WTC11 (cell line): ENCODE measurements around the gene DYNLT3.

Experiments used
- CTCF ChIP-seq: fragments of 200-600 bp; IDR thresholded peaks from 2 replicates; pipeline ENCODE4 v1.8.0; 2022; ENCODE audit warnings: antibody characterized with exemption
- E2F4 ChIP-seq: sonication (generic); formaldehyde crosslinking; IDR thresholded peaks from 2 replicates; pipeline ENCODE4 v1.8.1; 2022; ENCODE audit warnings: low read depth, mild to moderate bottlenecking, moderate library complexity, missing genetic modification reagents, borderline replicate concordance
- ESRRA ChIP-seq: sonication (generic); formaldehyde crosslinking; IDR thresholded peaks from 2 replicates; pipeline ENCODE4 v1.8.1; 2022; ENCODE audit warnings: mild to moderate bottlenecking, missing genetic modification reagents, borderline replicate concordance
- GRHL2 ChIP-seq: fragments of 250-450 bp; sonication (Bioruptor Pico); IDR thresholded peaks from 2 replicates; pipeline ENCODE4 v1.8.0; 2022; ENCODE audit warnings: mild to moderate bottlenecking, moderate library complexity; ENCODE audit not compliant: insufficient replicate concordance, severe bottlenecking
- ZNF138 ChIP-seq: sonication (generic); formaldehyde crosslinking; conservative IDR thresholded peaks from 2 replicates; pipeline ENCODE4 v1.8.1; 2022; ENCODE audit warnings: mild to moderate bottlenecking, moderate library complexity, missing genetic modification reagents
- TF ChIP-seq, protein P1 (sequence below): sonication (generic); formaldehyde crosslinking; IDR thresholded peaks from 2 replicates; pipeline ENCODE4 v1.8.0; 2022; ENCODE audit warnings: mild to moderate bottlenecking, missing genetic modification reagents

DNA sequence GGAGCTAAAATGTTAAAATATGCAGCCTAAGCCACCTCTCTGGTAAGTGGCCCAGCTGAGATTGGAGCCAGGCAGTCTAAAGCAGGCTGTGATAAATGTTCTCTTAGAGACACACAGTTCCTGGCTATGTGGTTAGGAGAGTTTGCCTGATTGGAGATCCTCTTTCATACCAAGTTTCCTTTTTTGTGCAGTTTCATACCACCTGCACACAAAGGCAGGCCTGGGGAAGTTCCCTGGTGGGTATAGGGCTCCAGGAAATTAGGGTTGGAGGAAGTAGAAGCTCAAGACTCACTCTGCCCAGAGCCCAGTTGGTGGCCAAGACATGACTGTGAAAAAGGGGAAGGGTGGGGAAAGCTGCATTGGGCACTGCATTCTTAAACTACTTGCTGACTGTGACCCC is 50.6 kb downstream of the DYNLT3 start:
- TF ChIP-seq CTCF (no peak), E2F4 (CRISPR knock-in tag) (no peak), ESRRA (CRISPR knock-in tag) (no peak), ZNF138 (CRISPR knock-in tag) (no peak), GRHL2 (CRISPR knock-in tag) (no peak)
- TF ChIP-seq, protein P1, sequence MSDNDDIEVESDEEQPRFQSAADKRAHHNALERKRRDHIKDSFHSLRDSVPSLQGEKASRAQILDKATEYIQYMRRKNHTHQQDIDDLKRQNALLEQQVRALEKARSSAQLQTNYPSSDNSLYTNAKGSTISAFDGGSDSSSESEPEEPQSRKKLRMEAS (CRISPR knock-in tag): no peak
